ENCODE data around the gene LCOR.

LCOR gene

GRCh38 chr10:96949039-96949683, 117.1 kb downstream of the LCOR start:
- H3K4me3 ChIP-seq (ENCODE audit: low read depth, low read length) = no peak overlapping the region
- TF ChIP-seq CTCF (IDR thresholded peaks at IDR 0.05; ENCODE audit: insufficient read depth, low read depth, low read length, missing control alignments) = no peak
- no peak for DNase-seq (ENCODE audit: low read depth)

- DNase-seq (ENCODE audit: low read depth) = no peak
- H3K4me3 ChIP-seq (ENCODE audit: low read depth, low read length) = no peak overlapping the region
- no peak for TF ChIP-seq CTCF (IDR thresholded peaks at IDR 0.05; ENCODE audit: insufficient read depth, low read depth, low read length, missing control alignments)
These were observed 119.9 kb downstream of the LCOR start for GRCh38 chr10:96951954-96952353.

- DNase-seq (ENCODE audit: low read depth) = no peak
- TF ChIP-seq CTCF (IDR thresholded peaks at IDR 0.05; ENCODE audit: insufficient read depth, low read depth, low read length, missing control alignments) = no peak
- H3K4me3 ChIP-seq (ENCODE audit: low read depth, low read length) = no peak overlapping the region
These were observed 123.7 kb downstream of the LCOR start for GRCh38 chr10:96955794-96956193.

GRCh38 chr10:96958071-96958470, 126.0 kb downstream of the LCOR start:
- H3K4me3 ChIP-seq (ENCODE audit: low read depth, low read length) = no peak overlapping the region
- TF ChIP-seq CTCF (IDR thresholded peaks at IDR 0.05; ENCODE audit: insufficient read depth, low read depth, low read length, missing control alignments) = no peak
- no peak for DNase-seq (ENCODE audit: low read depth)

- no peak for TF ChIP-seq CTCF (IDR thresholded peaks at IDR 0.05; ENCODE audit: insufficient read depth, low read depth, low read length, missing control alignments)
- no peak for DNase-seq (ENCODE audit: low read depth)
- H3K4me3 ChIP-seq (ENCODE audit: low read depth, low read length) = no peak overlapping the region
These were observed 127.6 kb downstream of the LCOR start for GRCh38 chr10:96959733-96960132.

GRCh38 chr10:96960872-96961271, 128.8 kb downstream of the LCOR start:
- H3K4me3 ChIP-seq (ENCODE audit: low read depth, low read length) = no peak overlapping the region
- DNase-seq (ENCODE audit: low read depth) = no peak
- TF ChIP-seq CTCF (IDR thresholded peaks at IDR 0.05; ENCODE audit: insufficient read depth, low read depth, low read length, missing control alignments) = no peak

- H3K4me3 ChIP-seq (ENCODE audit: low read depth, low read length) = no peak overlapping the region
- no peak for TF ChIP-seq CTCF (IDR thresholded peaks at IDR 0.05; ENCODE audit: insufficient read depth, low read depth, low read length, missing control alignments)
- no peak for DNase-seq (ENCODE audit: low read depth)
These were observed 132.0 kb downstream of the LCOR start for GRCh38 chr10:96964131-96964530.

Data from GM12865 (cell line).